ENCODE measurements around the gene GUK1.

DNA sequence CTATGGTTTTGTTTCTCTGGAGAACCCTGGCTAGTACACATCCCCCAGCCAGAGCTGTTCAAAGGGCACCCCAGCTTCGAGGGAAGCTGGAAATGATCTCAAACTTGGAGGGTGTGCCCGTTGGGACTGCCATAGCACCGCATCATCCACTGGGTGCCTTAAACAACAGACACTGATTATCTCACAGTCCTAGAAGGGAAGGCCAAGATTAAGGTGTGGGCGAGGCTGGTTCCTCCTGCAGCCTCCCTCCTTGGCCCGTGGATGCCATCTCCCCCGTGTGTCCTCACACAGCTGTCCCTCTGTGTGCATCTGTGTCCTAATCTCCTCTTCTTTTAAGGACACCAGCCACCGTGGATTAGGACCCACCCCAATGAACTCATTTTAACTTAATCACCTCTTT is 21.3 kb downstream of the GUK1 start:
- TF ChIP-seq, protein P1, sequence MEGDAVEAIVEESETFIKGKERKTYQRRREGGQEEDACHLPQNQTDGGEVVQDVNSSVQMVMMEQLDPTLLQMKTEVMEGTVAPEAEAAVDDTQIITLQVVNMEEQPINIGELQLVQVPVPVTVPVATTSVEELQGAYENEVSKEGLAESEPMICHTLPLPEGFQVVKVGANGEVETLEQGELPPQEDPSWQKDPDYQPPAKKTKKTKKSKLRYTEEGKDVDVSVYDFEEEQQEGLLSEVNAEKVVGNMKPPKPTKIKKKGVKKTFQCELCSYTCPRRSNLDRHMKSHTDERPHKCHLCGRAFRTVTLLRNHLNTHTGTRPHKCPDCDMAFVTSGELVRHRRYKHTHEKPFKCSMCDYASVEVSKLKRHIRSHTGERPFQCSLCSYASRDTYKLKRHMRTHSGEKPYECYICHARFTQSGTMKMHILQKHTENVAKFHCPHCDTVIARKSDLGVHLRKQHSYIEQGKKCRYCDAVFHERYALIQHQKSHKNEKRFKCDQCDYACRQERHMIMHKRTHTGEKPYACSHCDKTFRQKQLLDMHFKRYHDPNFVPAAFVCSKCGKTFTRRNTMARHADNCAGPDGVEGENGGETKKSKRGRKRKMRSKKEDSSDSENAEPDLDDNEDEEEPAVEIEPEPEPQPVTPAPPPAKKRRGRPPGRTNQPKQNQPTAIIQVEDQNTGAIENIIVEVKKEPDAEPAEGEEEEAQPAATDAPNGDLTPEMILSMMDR (IDR thresholded peaks at IDR 0.05) = no peak
- no peak for TF ChIP-seq POLR2A (IDR thresholded peaks at IDR 0.05)

Data from lower leg skin (tissue), 3 donors.